Endometrial microvascular endothelial cells (primary cell): Measurements from ENCODE around the gene NWD2. TPM values are rescaled to one million over a fixed set of nuclear protein-coding genes. Genes with fewer than 3 reads are reported as not detected.

ENCODE experiments used
- in situ Hi-C: cut with HindIII; loops from 2 replicates; pipeline ENCODE4 v1.10.0; 2017; ENCODE audit warnings: low sequenced_read_pairs, low pct_unique_long_range_greater_than_20kb; ENCODE audit errors: inconsistent ontology term
- total RNA-seq: library from RNA; depleted of rRNA; stranded (reverse); fragments of >200 nt; gene quantifications from one replicate; pipeline ENCODE4 v1.2.3, GENCODE V29; 2015; ENCODE audit errors: inconsistent ontology term

Gene NWD2
- total RNA-seq, 1 donor from 2014 or later = not detected

- in situ Hi-C loops = no loop called here
Measured at GRCh38 chr4:37429906-37430305, 185.4 kb downstream of the NWD2 start.

- in situ Hi-C loops = no loop called here
Measured at GRCh38 chr4:37430718-37431416, 186.3 kb downstream of the NWD2 start.

DNA sequence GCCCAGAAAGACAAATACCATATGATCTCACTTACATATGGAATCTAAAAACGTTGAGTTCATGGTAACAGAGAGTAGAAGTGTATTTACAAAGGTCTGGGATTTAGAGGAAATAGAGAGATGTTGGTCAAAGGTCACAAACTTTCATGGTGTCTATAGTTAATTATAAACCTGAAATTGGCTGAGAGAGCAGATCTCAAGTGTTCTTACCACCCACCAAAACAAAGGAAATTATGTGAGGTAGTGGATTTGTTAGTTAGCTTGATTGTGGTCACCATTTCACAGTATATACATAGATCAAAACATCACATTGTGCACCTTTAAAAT is 186.8 kb downstream of the NWD2 start:
- in situ Hi-C loops = no loop called here

DNA sequence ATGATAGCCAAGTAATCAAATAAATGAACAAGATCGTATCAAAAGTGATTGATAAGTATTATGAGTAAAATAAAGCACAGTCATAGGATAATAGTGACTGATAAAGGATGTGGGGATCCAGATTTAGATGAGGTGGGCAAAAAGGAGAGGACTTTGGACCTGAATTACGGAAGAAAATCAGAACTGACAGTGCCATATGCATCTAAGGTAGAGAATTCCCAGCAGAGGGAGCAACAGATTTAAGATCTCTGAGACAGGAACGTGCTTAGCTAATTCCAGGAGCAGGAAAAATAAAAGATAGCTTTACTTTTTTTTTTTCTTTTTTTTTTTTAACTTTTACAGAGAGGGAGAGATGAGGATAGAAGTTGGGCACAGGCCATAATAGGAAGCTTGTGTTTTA is 189.9 kb downstream of the NWD2 start:
- in situ Hi-C loops = no loop called here

GRCh38 chr4:37436546-37436945 is 192.0 kb downstream of the NWD2 start:
- in situ Hi-C loops = no loop called here

- in situ Hi-C loops = no loop called here
Measured at GRCh38 chr4:37437163-37437562, 192.6 kb downstream of the NWD2 start.

- in situ Hi-C loops = no loop called here
Measured at GRCh38 chr4:37438564-37439279, 194.2 kb downstream of the NWD2 start.

GRCh38 chr4:37439809-37440474 is 195.4 kb downstream of the NWD2 start:
- in situ Hi-C loops = no loop called here

GRCh38 chr4:37440501-37440900 is 196.0 kb downstream of the NWD2 start:
- in situ Hi-C loops = no loop called here

- in situ Hi-C loops = no loop called here
Measured at GRCh38 chr4:37441231-37442061, 196.9 kb downstream of the NWD2 start.

GRCh38 chr4:37442062-37442323 is 197.4 kb downstream of the NWD2 start:
- in situ Hi-C loops = no loop called here

DNA sequence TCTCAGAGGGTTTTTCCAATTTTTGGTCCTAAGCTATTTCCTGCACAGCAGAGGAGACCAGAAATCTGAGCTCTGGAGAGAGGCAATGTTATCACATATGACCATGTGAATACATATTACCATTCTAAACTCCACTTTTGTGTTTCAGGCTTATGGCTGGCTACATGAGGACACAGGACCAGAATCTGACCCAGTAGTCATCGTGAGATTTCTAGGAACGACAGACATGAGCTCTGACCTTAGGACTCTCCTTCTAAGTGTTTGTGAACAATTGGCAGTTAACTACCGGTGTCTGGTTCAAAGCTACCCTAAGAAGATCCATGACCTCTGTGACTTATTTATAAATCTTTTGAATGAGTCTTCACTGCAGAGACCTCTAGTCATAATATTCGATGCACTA is 198.6 kb downstream of the NWD2 start:
- in situ Hi-C loops = no loop called here

- in situ Hi-C loops = no loop called here
Measured at GRCh38 chr4:37445023-37445422, 200.5 kb downstream of the NWD2 start.

- in situ Hi-C loops = no loop called here
Measured at GRCh38 chr4:37446016-37446415, 201.5 kb downstream of the NWD2 start.

- in situ Hi-C loops = no loop called here
Measured at GRCh38 chr4:37447886-37448285, 203.3 kb downstream of the NWD2 start.

DNA sequence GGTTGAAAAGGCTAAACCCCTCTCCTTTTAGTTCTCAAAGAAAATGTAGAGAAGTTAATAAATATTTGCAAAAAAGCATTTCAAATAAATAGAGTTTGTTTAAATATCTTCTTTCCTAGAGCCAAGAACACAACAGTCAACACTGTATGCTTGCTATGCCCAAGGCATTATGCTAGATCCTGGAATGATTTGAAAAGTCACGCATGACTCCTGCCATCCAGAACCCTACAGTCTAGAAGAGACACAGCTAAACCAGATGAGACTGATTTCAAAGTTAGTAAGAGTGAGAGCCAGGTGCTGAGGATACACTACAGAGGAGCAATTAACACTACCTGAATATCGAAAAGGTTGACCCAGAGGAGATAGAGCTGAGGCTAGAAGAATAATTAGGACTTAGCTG is 205.8 kb downstream of the NWD2 start:
- in situ Hi-C loops = no loop called here

GRCh38 chr4:37450911-37451310 is 206.4 kb downstream of the NWD2 start:
- in situ Hi-C loops = no loop called here

DNA sequence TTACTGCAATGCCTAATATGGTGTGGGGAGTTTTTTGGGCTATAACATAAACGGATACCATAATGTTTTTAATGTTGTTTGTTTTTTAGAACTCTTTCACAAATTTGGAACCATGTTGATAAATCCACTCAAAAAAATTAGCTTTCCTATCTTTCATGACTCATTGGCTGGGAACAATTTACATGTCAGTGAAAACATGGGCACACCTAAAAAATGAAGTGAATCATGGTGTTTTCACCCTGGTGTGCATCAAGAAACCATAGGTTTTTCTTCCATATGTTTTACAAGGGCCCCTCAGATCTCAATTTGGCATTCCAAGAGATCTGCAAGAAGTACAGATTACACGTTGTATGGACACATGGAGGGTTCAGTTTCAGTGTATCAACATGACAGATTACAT is 207.1 kb downstream of the NWD2 start:
- in situ Hi-C loops = no loop called here

DNA sequence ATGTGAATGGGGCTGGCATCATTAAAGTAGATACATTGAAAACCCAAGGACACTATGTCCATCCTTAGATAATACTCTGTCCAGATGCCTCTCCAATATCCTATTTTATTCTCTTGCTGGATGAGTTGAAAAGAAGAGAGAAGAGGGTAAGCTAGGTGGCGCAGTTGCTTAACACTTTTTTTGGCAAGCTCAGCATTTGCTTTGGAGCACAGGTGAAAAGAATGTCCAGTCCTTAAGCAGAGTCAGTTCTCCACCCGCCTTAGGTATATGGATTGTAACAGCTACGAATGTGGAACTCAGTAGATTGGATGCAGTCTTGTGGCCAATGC is 208.4 kb downstream of the NWD2 start:
- in situ Hi-C loops = no loop called here
